Measurements from ENCODE around the gene UGT3A2.

UGT3A2 gene

GRCh38 chr5:35999547-35999946 is 67.1 kb downstream of the UGT3A2 start:
- POLR2A ChIA-PET: no interaction called here
- CTCF ChIA-PET: interaction anchor here (1.8 kb wide), 1 partner anchor 28 kb away, joined by 3 read pairs; no protein-coding TSS in a partner anchor
- TF ChIP-seq ZNF23 (tag by site-specific recombination; IDR thresholded peaks at IDR 0.05; ENCODE audit: borderline replicate concordance): no peak
- no peak for TF ChIP-seq OSR2 (tag by site-specific recombination; IDR thresholded peaks at IDR 0.05)
- H3K27ac ChIP-seq (ENCODE audit: extremely low read depth, low read depth, low read length): no peak overlapping the region
- no peaks in the 10 kb centered on the region for H3K4me1 ChIP-seq (ENCODE audit: control insufficient read depth, insufficient read depth, low read length)
- H3K9me3 ChIP-seq (ENCODE audit: control insufficient read depth, insufficient read depth, low read depth, low read length): no peaks in the 10 kb centered on the region
- no peaks in the 10 kb centered on the region for H3K36me3 ChIP-seq (ENCODE audit: control insufficient read depth in 2 of 2, insufficient read depth in 1 of 2, low read length in 2 of 2)
- no peak overlapping the region for H3K4me3 ChIP-seq (ENCODE audit: low read depth, low read length)

- H3K4me3 ChIP-seq (ENCODE audit: low read depth, low read length): no peak overlapping the region
- no peaks in the 10 kb centered on the region for H3K9me3 ChIP-seq (ENCODE audit: control insufficient read depth, insufficient read depth, low read depth, low read length)
- CTCF ChIA-PET: interaction anchor here (0.6 to 1.0 kb wide), 4 partner anchors 36 to 908 kb away, joined by 3 to 5 read pairs (median 4); no protein-coding TSS in a partner anchor
- H3K4me1 ChIP-seq (ENCODE audit: control insufficient read depth, insufficient read depth, low read length): no peaks in the 10 kb centered on the region
- H3K36me3 ChIP-seq (ENCODE audit: control insufficient read depth in 2 of 2, insufficient read depth in 1 of 2, low read length in 2 of 2): no peaks in the 10 kb centered on the region
- H3K27ac ChIP-seq (ENCODE audit: extremely low read depth, low read depth, low read length): no peak overlapping the region
- POLR2A ChIA-PET: no interaction called here
- no peak for TF ChIP-seq ZNF404 (tag by site-specific recombination; IDR thresholded peaks at IDR 0.05)
- TF ChIP-seq, protein P1, sequence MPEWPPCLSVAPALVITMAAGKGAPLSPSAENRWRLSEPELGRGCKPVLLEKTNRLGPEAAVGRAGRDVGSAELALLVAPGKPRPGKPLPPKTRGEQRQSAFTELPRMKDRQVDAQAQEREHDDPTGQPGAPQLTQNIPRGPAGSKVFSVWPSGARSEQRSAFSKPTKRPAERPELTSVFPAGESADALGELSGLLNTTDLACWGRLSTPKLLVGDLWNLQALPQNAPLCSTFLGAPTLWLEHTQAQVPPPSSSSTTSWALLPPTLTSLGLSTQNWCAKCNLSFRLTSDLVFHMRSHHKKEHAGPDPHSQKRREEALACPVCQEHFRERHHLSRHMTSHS (tag by site-specific recombination; IDR thresholded peaks at IDR 0.05): no peak
- TF ChIP-seq ZNF561 (tag by site-specific recombination; IDR thresholded peaks at IDR 0.05; ENCODE audit: borderline replicate concordance): no peak
- TF ChIP-seq ZNF660 (tag by site-specific recombination; IDR thresholded peaks at IDR 0.05): no peak
- no peak for TF ChIP-seq TSHZ1 (tag by site-specific recombination; IDR thresholded peaks at IDR 0.05; ENCODE audit: borderline replicate concordance)
- no peak for TF ChIP-seq SCRT2 (tag by site-specific recombination; IDR thresholded peaks at IDR 0.05)
- TF ChIP-seq ZNF146 (tag by site-specific recombination; IDR thresholded peaks at IDR 0.05): no peak
- TF ChIP-seq, protein P2, sequence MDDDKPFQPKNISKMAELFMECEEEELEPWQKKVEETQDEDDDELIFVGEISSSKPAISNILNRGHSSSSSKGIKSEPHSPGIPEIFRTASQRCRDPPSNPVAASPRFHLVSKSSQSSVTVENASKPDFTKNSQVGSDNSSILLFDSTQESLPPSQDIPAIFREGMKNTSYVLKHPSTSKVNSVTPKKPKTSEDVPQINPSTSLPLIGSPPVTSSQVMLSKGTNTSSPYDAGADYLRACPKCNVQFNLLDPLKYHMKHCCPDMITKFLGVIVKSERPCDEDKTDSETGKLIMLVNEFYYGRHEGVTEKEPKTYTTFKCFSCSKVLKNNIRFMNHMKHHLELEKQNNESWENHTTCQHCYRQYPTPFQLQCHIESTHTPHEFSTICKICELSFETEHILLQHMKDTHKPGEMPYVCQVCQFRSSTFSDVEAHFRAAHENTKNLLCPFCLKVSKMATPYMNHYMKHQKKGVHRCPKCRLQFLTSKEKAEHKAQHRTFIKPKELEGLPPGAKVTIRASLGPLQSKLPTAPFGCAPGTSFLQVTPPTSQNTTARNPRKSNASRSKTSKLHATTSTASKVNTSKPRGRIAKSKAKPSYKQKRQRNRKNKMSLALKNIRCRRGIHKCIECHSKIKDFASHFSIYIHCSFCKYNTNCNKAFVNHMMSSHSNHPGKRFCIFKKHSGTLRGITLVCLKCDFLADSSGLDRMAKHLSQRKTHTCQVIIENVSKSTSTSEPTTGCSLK (tag by site-specific recombination; IDR thresholded peaks at IDR 0.05): no peak
- TF ChIP-seq ZNF585B (tag by site-specific recombination; IDR thresholded peaks at IDR 0.05): no peak
- no peak for TF ChIP-seq ZNF837 (tag by site-specific recombination; IDR thresholded peaks at IDR 0.05)
- no peak for TF ChIP-seq ZNF24 (tag by site-specific recombination; IDR thresholded peaks at IDR 0.05)
- no peak for TF ChIP-seq ZNF121 (tag by site-specific recombination; IDR thresholded peaks at IDR 0.05)
- TF ChIP-seq PRDM1 (tag by site-specific recombination; IDR thresholded peaks at IDR 0.05): no peak
- no peak for TF ChIP-seq KLF17 (tag by site-specific recombination; IDR thresholded peaks at IDR 0.05)
- TF ChIP-seq, protein P3, sequence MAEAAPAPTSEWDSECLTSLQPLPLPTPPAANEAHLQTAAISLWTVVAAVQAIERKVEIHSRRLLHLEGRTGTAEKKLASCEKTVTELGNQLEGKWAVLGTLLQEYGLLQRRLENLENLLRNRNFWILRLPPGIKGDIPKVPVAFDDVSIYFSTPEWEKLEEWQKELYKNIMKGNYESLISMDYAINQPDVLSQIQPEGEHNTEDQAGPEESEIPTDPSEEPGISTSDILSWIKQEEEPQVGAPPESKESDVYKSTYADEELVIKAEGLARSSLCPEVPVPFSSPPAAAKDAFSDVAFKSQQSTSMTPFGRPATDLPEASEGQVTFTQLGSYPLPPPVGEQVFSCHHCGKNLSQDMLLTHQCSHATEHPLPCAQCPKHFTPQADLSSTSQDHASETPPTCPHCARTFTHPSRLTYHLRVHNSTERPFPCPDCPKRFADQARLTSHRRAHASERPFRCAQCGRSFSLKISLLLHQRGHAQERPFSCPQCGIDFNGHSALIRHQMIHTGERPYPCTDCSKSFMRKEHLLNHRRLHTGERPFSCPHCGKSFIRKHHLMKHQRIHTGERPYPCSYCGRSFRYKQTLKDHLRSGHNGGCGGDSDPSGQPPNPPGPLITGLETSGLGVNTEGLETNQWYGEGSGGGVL (tag by site-specific recombination; IDR thresholded peaks at IDR 0.05): no peak
- no peak for TF ChIP-seq ZNF155 (tag by site-specific recombination; IDR thresholded peaks at IDR 0.05)
- no peak for TF ChIP-seq ZNF175 (tag by site-specific recombination; IDR thresholded peaks at IDR 0.05)
- no peak for TF ChIP-seq ZIC2 (tag by site-specific recombination; IDR thresholded peaks at IDR 0.05)
- TF ChIP-seq ZFP69B (tag by site-specific recombination; IDR thresholded peaks at IDR 0.05): no peak
Measured at GRCh38 chr5:35996076-35996475, 70.6 kb downstream of the UGT3A2 start.

All from HEK293 (cell line).